Chondrocyte (in vitro differentiated cells): ENCODE results near the gene IGLON5. TPM values are rescaled to one million over a fixed set of nuclear protein-coding genes. Genes with fewer than 3 reads are reported as not detected.
A peak's percentile ranks its signal among the peaks of the same experiment; 100 is the strongest.

Experiments
- DNase-seq: peaks from one replicate; pipeline ENCODE4 v3.0.0; 2021; ENCODE audit warnings: mixed read lengths, low spot score
- H3K27ac Mint-ChIP-seq: one replicate; pipeline ENCODE4 v1.8.0; 2021; ENCODE audit warnings: mild to moderate bottlenecking, moderate library complexity, mixed read lengths; ENCODE audit not compliant: unreplicated experiment
- H3K27me3 Mint-ChIP-seq: 2 replicates; pipeline ENCODE4 v1.8.0; 2021; ENCODE audit warnings: low read depth, mixed read lengths
- H3K36me3 Mint-ChIP-seq: 2 replicates; pipeline ENCODE4 v1.8.0; 2021; ENCODE audit warnings: low read depth, mixed read lengths
- H3K4me1 Mint-ChIP-seq: 2 replicates; pipeline ENCODE4 v1.8.0; 2021; ENCODE audit warnings: low read depth, mild to moderate bottlenecking, mixed read lengths
- H3K4me3 Mint-ChIP-seq: one replicate; pipeline ENCODE4 v1.8.0; 2021; ENCODE audit warnings: mild to moderate bottlenecking, moderate library complexity, mixed read lengths; ENCODE audit not compliant: unreplicated experiment
- H3K9me3 Mint-ChIP-seq: 2 replicates; pipeline ENCODE4 v1.8.0; 2021; ENCODE audit warnings: low read depth, mixed read lengths
- total RNA-seq: library from RNA; stranded (reverse); gene quantifications from 3 replicates; pipeline ENCODE4 v1.2.1, GENCODE V29; 2021
- TF ChIP-seq, protein P1 (sequence below): fragments of 200-600 bp; sonication (generic); IDR thresholded peaks from 2 replicates; pipeline ENCODE4 v1.5.0; 2021; ENCODE audit warnings: antibody characterized with exemption, mild to moderate bottlenecking, moderate library complexity

IGLON5 gene
- total RNA-seq, 1 donor from 2014 or later, result 0.07 TPM

DNA sequence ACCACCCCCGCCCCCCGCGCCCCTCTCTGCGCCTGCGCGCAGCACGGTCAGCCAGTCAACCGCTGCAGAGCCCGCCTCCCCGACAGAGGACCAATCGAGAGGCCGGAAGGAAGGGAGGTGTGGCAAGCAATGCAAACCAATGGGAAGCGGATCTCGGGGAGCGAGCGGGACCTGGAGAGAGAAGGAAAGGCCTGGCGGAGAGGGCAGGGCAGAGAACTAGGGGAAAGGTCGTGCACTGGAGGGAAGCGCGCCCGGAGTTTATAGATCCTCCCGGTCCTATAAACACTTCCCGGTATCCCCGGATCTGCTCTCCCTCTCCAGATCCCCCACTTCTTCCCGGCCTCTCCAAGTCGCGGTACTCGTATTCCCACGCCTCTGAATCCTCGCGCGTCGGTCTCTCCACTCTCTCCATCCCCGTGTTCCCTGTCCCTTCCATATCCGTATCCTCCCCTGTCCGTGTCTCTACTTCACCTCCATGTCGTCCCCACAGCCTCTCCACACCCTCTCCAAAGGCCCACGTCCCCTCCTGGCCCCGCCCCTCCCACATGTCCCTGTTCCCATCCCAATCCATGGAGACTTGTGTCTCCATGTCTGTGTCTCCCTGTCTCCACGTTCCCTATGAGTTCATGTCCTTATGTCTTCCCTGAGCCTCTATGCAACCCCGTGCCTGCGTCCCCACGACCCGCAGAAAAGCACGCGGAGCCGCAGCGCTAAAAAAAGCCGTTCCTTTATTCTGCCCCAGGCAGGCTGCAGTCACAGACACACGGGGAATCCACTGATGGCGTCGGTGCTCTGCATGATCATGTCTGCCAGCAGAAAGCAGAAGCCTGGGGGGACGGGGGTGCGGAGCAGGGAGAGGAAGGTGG is 55.2 kb downstream of the IGLON5 start:
- DNase-seq, result peak; percentile 98
- no peaks in the 10 kb centered on the region for H3K9me3 Mint-ChIP-seq
- no peaks in the 10 kb centered on the region for H3K36me3 Mint-ChIP-seq
- H3K27ac Mint-ChIP-seq, result peak overlapping the region; percentile 99
- H3K4me3 Mint-ChIP-seq, result peak overlapping the region; percentile 98
- H3K4me1 Mint-ChIP-seq, result peaks cover 43% of the 10 kb centered on the region
- TF ChIP-seq, protein P1, sequence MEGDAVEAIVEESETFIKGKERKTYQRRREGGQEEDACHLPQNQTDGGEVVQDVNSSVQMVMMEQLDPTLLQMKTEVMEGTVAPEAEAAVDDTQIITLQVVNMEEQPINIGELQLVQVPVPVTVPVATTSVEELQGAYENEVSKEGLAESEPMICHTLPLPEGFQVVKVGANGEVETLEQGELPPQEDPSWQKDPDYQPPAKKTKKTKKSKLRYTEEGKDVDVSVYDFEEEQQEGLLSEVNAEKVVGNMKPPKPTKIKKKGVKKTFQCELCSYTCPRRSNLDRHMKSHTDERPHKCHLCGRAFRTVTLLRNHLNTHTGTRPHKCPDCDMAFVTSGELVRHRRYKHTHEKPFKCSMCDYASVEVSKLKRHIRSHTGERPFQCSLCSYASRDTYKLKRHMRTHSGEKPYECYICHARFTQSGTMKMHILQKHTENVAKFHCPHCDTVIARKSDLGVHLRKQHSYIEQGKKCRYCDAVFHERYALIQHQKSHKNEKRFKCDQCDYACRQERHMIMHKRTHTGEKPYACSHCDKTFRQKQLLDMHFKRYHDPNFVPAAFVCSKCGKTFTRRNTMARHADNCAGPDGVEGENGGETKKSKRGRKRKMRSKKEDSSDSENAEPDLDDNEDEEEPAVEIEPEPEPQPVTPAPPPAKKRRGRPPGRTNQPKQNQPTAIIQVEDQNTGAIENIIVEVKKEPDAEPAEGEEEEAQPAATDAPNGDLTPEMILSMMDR, result no peak
- no peaks in the 10 kb centered on the region for H3K27me3 Mint-ChIP-seq

GRCh38 chr19:51367255-51367564 is 55.8 kb downstream of the IGLON5 start:
- H3K27me3 Mint-ChIP-seq, result no peaks in the 10 kb centered on the region
- TF ChIP-seq, protein P1, result no peak
- no peaks in the 10 kb centered on the region for H3K36me3 Mint-ChIP-seq
- H3K27ac Mint-ChIP-seq, result peak overlapping the region; percentile 99
- DNase-seq, result no peak
- H3K4me3 Mint-ChIP-seq, result peak overlapping the region; percentile 98
- H3K9me3 Mint-ChIP-seq, result no peaks in the 10 kb centered on the region
- H3K4me1 Mint-ChIP-seq, result peaks cover 43% of the 10 kb centered on the region

DNA sequence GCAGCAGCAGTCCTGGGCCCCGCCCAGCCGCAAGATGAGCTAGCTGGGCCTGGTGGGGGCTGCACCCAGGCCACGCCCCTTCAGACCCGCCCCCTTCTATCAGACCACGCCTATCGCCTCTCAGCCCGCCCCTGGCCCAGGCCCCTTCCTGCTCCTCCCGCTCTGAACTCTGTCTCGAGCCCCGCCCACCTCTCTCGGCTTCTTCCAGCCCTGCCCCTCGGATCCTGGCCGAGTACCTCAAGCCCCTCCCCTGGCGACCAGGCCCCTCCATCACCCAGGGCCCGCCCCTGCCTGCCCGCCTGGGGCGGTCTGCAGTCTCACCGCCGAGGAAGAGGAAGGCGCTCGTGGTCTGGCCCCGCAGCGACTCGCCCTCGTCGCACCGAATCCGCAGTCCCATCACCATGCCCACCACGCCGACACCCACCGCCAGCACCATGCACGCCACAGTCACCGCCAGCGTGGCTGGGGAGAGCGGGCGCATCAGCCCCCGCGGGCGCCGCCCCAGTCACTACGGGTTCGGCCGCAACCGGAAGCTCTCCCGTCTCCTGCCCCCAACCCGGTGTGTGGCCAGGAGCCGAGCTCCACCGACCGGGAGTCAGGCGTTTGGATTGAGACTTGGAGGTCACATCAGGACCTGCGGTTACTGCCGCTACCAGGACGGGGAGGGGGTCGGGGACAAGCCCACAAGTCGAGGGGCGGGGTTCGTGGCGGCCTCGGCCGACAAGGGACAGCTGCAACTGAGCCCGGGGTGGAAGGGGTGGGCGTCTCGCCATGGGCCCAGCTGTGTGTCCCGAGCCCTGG is 56.3 kb downstream of the IGLON5 start:
- Mint-ChIP-seq H3K9me3 (no peaks in the 10 kb centered on the region), H3K27ac (peak overlapping the region; percentile 99), H3K36me3 (no peaks in the 10 kb centered on the region), H3K4me1 (peaks cover 38% of the 10 kb centered on the region), H3K27me3 (no peaks in the 10 kb centered on the region), H3K4me3 (peak overlapping the region; percentile 98)
- peak; percentile 100 for DNase-seq
- TF ChIP-seq, protein P1, result peak; percentile 10

DNA sequence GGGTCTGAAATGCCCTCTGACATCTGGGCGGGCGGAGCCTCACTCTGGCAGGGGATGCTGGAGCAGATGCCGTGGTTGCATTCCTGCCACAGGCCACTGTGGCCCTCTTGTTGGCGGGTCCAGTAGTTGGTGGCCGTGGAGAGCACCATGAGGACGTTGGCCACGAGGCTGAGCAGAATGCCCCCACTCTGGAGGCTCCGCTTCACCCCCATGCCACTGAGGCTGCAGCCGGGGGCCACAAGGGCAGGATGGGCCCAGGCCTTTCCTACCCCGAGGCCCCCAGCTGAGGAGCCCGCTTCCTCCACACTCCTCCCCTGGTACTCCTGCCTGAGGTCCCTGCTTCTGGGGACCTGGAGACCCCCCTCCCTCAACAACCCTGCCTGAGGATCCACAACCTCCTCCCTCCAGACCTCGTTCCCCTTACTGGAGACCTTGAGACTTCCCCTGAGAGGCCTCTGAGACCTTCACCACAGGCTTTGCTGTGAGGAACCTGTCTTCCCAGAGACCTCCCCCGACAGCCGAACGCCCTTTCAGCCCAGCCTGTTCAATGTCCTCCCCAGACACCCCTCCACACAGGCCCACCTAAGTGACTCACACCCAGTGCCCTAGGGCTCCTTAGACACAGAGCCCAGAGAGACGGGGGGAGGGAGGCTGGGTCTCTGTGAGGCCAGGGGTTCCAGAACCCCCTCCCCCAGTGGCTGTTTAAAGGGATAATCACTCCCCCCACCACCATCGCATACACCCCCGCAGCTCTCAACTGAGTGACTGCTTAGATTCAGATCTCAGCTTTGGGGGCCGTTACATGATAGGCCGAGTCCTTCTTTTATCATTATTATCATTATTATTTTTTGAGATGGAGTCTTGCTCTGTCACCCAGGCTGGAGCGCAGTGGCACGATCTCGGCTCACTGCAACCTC is 57.2 kb downstream of the IGLON5 start, which contains the start of gene CLDND2:
TSS of gene CLDND2 (minus strand) at position 638 of the 917 bp plus-strand sequence. CDS start at position 212, 426 bp downstream.
- H3K4me1 Mint-ChIP-seq, result peaks cover 31% of the 10 kb centered on the region
- H3K36me3 Mint-ChIP-seq, result no peaks in the 10 kb centered on the region
- TF ChIP-seq, protein P1, result no peak
- H3K9me3 Mint-ChIP-seq, result no peaks in the 10 kb centered on the region
- no peak for DNase-seq
- no peaks in the 10 kb centered on the region for H3K27me3 Mint-ChIP-seq
- H3K27ac Mint-ChIP-seq, result peak within 1 kb of the TSS; percentile 99
- peak within 1 kb of the TSS; percentile 98 for H3K4me3 Mint-ChIP-seq
